C4-2B (cell line): Measurements from ENCODE around the gene SOX6.
A peak's percentile ranks its signal among the peaks of the same experiment; 100 is the strongest.

Experiments
- H3K27ac ChIP-seq: fragments of 450-650 bp; 2 replicates; pipeline ENCODE4 v1.5.1; 2017
- ZFX ChIP-seq: fragments of 450-650 bp; IDR thresholded peaks from 2 replicates; pipeline ENCODE4 v1.6.1; 2017
- TF ChIP-seq, protein P1 (sequence below): fragments of 450-650 bp; conservative IDR thresholded peaks from 2 replicates; pipeline ENCODE4 v1.5.1; 2017; ENCODE audit warnings: mild to moderate bottlenecking

SOX6 gene

DNA sequence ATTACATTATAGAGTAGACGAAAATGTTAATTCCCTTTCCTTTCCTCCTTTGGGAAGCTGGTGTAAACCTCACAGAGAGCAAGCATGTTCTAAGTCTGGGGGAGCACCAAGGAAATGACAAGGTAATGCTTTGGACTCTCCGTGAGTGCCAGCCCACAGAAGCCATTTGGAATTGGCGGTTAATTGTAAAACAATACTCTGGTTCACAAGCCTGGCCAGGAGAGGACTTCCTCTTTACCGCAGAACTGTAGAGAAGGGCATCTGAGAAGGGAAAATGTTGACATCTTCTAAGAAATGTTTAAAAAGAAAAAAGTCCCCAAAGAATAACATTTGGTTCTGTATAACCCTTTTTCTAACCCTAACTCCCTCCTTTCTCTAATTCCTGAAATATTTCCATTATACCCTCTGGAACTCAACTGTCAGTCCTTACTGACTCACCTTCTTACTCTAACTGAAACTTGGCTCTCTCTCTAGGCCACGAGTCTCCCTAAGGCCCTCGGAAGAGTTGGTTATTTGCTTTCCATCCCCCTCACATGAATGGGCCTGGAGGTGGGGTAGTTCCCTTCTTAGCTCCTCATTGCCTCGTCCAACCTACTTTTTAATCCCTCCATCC lies 379.8 kb downstream of the SOX6 start:
- TF ChIP-seq, protein P1, sequence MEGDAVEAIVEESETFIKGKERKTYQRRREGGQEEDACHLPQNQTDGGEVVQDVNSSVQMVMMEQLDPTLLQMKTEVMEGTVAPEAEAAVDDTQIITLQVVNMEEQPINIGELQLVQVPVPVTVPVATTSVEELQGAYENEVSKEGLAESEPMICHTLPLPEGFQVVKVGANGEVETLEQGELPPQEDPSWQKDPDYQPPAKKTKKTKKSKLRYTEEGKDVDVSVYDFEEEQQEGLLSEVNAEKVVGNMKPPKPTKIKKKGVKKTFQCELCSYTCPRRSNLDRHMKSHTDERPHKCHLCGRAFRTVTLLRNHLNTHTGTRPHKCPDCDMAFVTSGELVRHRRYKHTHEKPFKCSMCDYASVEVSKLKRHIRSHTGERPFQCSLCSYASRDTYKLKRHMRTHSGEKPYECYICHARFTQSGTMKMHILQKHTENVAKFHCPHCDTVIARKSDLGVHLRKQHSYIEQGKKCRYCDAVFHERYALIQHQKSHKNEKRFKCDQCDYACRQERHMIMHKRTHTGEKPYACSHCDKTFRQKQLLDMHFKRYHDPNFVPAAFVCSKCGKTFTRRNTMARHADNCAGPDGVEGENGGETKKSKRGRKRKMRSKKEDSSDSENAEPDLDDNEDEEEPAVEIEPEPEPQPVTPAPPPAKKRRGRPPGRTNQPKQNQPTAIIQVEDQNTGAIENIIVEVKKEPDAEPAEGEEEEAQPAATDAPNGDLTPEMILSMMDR, result no peak
- no peak for TF ChIP-seq ZFX
- no peak overlapping the region for H3K27ac ChIP-seq

DNA sequence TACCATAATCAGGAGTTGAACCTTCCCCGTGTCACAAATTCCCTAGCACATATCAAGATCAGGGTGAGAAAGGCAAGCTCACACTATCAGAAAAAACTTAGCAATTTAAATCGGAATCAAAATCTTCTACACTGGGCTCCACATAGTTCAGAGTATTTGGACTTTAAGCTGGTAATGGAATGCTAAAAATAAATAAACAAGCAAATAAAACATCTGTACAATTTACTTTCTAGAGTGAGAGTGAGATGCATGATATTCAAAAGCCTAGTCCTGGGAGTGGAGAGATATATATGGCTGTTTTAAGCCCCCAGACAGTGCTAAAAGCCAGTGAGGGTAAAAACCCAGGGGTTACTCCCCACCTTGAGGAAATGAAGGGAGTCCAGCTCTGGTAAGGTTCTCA lies 380.6 kb downstream of the SOX6 start:
- no peak overlapping the region for H3K27ac ChIP-seq
- TF ChIP-seq, protein P1, result no peak
- TF ChIP-seq ZFX, result no peak

DNA sequence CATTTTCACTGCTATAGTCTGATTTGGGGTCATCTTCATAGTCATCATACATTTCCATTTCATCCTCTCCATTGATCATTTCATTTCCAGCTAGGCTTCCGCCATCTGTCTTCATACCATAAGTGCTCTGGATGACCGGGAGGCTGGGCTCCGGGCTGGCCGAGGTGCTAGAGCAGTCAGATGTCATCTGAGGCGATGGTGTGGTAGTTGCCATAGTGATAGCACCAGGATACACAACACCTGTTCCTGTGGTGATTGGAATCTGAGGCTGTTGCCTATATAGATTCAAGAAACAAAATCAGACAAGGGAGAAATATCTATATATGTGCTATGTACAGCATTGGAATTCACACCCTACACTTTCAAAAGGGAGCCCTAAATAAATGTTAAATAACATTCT lies 383.5 kb downstream of the SOX6 start:
- no peak overlapping the region for H3K27ac ChIP-seq
- TF ChIP-seq ZFX, result no peak
- TF ChIP-seq, protein P1, result no peak

DNA sequence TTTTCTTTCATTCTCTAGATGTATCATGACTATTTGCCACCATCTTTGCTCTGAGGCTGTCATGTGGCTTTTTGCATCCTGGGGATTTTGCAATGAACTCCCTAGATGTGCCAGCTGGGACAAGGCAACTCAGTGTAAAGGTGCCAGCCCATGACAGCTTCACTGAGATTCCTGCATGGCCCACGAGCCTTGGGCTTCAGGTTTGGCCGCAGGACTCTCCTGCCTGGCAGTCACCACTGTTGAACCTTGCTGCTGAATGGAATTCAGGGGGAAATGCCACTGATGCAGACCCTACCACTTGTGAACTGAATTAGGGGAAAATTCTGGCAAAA lies 385.2 kb downstream of the SOX6 start:
- peak overlapping the region; percentile 77 for H3K27ac ChIP-seq
- TF ChIP-seq, protein P1, result no peak
- TF ChIP-seq ZFX, result no peak

DNA sequence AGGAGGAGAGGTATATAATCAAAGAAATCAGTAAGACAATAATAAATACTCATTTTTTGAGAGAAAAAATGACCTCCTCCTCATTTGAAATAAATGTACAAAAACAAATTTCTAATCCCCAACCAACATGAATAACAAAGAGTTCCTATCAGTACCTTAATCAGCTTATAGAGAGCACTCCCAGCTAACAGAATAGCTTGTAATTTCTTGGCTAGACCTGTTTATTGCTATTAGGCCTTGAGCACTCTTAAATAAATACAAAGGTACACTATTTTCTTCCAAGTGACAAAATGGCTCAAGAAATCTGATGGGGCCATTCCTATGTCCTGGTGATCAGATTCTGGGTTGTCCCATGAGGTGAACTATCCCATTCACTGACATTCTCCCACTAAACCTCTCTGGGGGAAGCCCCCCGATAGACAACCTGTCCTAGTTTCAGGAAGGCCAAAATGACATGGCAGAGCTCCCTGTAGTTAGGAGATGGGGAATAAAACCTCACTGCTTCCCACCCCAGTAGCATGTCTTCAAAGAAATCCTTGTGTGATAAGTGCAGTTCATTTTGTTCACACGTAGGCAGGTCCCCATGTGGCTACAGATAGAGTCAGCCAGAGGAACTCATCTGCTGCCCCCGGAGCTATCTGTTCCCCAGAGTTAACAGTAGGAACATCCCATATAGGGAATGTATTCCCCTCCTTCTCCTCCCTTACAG lies 385.7 kb downstream of the SOX6 start:
- no peak for TF ChIP-seq ZFX
- TF ChIP-seq, protein P1, result no peak
- peak overlapping the region; percentile 77 for H3K27ac ChIP-seq

DNA sequence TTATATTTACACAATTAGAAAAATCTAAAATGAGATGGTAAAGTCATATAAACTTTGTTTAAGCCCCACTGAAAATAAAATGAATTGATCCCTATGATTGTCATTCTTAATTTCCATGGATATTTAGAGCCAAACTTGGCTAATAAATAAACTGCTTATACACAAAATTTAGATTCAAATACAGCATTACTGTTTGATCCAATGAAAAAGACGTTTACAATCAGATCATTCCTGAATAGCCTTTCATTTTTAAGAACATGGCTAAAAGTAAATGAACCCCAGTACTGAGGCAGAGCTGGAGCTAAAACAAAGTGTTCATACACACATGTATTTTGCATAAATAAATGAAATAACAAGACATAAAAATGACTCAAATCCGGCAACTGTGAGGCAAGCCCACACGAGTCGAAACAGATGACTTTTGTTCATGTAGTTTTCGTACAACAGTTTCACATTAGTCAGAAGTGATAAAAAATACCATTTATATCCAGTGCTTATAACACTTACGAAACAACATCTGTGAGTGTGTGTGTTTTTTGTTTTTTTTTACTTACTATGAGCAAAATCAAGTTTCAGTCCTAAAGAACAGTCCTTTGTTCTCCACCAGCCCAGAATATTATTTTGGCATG lies 386.5 kb downstream of the SOX6 start:
- TF ChIP-seq ZFX, result no peak
- TF ChIP-seq, protein P1, result no peak
- H3K27ac ChIP-seq, result peak overlapping the region; percentile 60; the same call in 1 of the 2 replicates

DNA sequence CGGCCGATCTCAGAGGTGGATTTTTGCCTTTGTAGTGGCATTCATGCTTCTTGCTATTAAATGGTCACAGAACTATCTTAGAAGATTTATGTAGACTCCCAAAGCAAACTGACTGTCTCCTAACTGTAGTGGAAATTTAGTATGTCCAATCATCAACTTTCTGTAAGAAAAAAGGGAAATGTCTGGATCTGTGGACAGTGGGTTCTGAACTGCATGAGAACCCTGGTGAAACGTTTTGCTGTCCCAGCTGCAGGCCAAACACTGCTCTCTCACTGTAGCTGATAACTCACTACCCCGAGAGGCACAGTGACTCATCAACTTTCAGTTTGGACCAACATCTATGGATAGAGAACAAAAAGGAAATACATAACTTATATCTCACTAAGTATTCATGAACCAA lies 387.1 kb downstream of the SOX6 start:
- H3K27ac ChIP-seq, result peak overlapping the region; percentile 60; the same call in 1 of the 2 replicates
- no peak for TF ChIP-seq ZFX
- TF ChIP-seq, protein P1, result no peak
